Measurements from ENCODE around the gene PGBD4.

The PGBD4 gene

DNA sequence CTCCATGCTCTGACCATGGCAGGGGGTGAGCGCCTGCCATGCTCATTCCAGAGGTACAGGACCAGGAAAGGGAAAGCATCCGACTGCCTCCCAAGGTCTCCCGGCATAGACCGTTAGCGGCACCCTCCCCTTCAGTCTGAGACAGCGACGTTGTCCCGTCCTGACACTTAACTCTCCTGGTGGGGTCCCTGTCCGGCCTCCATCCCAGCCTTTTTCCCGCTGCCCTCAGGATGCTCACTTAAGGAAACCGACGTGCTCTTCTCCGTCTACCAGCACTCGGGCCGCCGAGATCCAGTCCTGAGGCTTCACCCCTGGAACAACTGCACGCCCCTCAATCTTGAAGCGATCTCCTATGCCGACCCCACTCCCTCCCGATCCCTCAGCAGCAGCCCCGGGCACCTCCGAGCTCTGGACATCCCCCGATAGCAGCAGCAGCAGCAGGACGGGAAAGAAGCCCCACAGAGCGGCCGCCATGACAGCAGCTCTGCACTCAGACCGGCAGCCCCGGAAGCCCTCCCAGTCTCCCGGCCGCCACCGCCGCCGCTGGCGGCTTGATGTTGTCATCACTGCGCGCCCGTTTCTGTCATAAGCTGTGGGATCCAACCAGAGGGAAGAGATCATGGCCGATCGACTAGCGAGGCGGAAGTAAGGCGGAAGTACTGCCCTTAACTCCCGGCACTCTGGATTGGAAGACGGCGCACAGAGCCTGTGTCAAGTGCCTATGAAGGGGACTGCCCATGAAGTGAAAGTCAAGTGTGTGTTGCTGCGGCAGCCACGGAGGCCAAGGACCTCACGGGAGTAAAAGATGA lies at the start of gene PGBD4, which contains the start of gene EMC7:
Gene PGBD4 (plus strand): TSS at position 718 of the 809 bp plus-strand sequence. CDS start 449 bp downstream, outside the sequence.
Gene EMC7 (minus strand): TSS at position 497 of the 809 bp plus-strand sequence. CDS start 23 bp downstream, at position 474.
- DNase-seq = peak; percentile 91

DNA sequence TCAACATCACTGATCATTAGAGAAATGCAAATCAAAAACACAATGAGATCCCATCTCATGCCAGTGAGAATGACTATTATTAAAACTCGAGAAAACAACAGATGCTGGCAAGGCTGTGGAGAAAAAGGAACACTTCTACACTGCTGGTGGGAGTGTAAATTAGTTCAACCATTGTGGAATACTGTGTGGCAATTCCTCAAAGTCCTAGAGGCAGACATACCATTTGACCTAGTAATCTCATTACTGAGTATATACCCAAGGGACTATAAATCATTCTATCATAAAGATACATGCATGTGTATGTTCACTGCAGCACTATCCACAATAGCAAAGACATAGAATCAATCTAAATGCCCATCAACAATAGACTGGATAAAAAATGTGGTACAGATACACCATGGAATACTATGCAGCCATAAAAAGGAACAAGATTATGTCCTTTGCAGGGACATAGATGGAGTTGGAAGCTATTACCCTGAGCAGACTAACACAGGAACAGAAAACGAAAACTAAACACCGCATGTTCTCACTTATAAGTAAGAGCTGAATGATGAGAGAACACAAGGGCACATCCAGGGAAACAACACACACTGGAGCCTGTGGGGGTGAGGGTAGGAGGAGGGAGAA lies 47.7 kb upstream of the PGBD4 start:
- no peak for DNase-seq

DNA sequence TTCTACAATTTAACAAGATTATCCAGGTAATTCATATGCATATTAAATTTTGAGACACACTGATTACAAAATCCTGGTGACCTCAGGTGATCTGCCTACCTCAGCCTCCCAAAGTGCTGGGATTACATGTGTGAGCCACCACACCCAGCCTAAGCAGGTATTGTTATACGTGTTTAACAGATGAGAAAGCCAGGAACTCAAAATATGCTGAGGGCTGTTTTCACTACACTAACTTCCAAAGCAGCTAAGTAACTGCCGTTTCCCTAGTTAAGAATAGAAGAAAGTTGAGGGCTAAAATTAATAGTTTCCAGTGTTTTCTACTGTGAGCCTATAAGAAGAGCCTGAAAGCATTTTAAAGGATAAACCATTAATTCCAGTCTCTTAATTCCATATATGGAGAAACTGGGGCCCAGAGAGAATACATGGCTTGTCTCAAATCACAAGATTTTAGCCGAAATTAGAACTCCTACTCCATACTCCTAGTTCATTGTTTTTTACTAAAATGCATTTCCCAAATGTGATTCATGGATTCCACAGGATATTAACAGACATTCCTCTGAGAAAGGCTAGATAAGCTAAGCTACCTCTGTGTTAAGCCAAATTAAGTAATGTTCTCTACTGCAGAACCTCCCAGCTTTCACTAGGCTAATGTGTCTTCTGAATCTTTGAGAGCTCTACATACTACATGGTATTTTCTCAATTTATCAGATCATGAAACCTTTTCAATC lies 45.9 kb upstream of the PGBD4 start:
- no peak for DNase-seq

DNA sequence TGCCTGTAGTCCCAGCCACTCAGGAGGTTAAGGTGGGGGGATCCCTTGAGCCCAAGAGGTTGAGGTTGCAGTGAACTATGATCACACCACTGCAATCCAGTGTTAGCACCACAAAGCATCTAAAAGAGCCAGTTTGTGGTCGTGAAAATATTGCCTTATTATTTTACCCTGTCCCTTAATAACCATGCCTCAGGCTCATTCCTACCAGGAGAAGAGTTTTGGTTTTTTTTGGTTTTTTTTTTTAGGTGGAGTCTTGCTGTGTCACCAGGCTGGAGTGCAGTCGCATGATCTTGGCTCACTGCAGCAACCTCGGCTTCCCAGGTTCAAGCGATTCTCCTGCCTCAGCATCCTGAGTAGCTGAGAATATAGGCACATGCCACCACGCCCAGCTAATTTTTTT lies 45.0 kb upstream of the PGBD4 start:
- no peak for DNase-seq

DNA sequence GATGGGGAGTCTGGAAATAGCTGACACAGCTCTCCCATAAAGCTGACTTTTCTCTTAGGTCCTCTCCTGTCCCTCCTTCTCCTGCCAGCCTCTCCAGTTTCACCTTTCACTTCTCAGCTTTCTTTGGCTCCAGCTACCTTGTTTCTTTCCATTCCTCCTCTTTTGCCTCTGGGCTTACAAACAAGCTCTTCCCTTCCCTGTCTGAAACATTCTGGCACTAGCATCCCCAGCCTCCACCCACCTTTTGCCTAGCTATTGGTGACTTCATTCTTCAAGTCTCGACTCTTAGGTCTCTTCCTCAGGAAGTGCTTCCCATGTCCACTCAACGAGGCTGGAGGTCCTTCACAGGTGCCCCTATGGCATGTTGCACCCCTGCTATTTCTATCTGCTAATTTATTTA lies 42.4 kb upstream of the PGBD4 start:
- no peak for DNase-seq

DNA sequence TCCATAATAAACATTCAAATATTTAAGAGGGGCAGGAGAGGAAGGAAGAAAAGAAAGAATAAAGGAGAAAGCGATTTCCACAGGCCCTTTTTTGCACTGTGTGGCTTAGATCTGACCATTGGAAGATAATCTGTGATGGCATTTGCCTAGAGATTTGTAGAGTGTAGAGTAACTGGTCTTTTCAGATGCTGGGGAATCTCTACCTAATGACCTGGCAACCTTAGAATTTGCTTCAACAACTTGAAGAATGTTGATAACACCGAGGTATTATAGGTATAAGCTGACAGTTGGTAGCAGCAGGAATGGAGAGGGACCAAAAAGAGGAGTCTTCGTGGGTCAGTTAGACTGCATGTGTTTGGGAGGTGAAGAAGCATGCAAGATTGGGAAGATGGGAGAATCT lies 41.9 kb upstream of the PGBD4 start:
- DNase-seq = no peak

DNA sequence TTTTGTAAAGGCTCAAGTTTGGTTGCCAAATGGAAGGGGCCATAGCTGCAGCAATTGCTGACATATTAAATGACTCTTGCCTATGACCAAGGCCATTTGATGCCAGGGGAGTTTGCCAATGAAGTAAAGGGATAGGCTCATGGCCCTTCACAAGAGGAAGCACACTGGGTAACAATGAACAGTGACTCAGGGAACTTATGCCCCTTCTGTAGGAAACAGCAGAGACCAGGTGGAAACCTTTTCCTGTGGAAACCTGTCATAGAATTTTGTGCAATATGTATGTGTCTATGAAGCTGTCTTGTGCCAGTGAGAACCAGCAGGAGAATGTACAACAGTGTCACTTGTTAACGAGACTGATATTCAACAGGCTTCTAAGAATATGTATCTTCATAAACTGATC lies 37.4 kb upstream of the PGBD4 start:
- no peak for DNase-seq

DNA sequence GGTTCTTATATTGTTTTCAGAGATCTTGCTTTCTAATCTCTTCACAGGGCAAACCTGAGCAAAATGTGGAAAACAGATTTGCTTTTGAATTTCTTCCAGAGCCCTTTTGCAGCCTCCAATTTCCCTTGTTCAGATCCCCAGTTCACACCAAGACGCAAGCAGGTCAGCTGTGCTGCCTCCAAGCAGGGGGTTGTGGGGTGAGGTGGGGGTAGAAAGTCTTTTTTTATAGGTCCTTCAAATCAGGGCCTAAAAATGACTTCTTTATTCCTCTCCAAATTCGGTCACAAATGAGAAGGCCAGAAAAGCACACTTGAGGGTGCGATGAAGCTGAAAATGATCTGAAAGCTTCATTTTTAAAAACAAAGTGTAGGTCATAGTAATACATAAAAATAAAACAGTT lies 36.6 kb upstream of the PGBD4 start:
- DNase-seq = no peak

DNA sequence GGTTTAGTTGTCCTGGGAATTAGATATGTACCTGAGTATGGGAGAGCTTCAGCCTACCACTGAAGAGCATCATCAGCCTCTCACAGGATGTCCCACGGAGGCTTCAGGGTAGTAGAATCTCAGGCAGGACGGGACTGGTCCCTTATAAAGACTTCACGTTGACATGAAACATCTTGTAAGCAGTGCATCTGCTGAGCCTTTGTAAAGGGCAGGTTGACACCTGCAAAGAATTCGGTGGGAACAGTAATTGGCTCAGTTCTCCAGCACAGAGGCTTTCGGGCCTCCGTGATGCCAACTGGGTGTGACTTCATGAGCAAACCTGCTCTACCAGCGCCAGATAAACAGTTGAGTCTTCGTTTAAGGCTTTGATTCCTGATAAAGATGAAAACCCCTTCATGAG lies 35.9 kb upstream of the PGBD4 start:
- DNase-seq = no peak

DNA sequence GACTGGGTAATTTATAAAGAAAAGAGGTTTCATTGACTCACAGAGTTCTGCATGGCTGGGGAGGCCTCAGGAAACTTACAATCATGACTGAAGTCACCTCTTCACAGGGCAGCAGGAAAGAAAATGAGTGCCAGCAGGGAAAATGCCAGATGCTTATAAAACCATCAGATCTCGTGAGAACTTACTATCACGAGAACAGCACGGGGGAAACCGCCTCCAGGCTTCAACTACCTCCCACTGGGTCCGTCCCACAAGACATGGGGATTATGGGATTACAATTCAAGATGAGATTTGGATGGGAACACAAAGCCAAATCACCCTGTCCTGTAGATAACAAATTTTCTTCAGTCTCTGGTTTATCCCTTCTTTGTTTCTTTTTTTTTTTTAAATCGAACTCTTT lies 31.9 kb upstream of the PGBD4 start:
- no peak for DNase-seq

DNA sequence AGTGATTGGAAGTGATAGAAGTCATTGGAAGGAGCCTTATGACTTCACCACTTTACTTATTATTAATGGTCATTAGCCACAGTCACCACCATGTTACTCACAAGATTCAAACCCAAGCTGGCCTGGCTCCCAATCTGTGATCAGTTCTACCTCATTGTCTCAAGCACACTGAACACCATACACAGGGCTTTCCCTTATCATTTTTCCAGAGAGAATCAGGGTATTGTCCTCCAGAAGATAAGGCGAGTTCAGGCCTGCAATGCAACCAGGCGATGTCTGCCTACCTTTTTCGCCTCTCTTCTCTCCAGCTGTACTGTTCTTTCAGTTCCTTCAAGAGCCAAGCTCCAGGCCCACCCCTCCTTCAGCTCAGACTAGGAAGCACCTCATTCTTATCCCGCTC lies 25.1 kb upstream of the PGBD4 start:
- DNase-seq = no peak

DNA sequence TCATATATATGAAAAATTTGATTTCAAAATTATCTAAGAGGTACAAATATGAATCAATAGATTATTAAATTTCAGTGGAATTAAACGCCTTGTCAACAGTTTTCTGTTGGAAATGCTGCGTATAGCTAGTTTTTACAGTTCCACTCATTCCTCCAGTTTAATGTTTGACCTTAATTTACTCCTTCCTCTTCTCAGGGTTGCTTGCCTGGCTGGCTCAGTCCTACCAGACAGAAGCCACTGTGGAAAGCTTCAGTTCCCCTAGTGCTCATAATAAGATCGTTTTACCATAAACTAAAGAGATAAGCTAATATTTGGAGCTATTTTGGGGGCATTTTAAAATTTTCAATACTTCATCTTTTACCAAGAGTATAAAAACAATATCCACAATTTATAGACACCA lies 23.0 kb upstream of the PGBD4 start:
- no peak for DNase-seq

DNA sequence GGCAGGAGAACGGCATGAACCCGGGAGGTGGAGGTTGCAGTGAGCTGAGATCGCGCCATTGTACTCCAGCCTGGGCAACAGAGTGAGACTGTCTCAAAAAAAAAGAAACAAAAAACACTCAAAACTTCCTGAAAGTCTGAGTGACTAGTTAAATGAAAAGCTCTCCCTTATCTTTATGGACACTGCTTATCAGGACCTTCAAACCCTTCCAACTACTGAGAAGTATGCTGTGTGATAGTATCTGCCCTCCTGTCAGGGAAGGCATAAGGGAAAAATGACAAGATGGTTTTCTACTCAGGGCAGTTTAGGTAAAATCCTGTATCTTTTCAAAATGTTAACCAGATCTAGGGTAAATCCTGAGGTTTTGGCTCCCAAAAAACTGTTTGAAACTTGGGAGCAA lies 22.0 kb upstream of the PGBD4 start:
- DNase-seq = no peak

DNA sequence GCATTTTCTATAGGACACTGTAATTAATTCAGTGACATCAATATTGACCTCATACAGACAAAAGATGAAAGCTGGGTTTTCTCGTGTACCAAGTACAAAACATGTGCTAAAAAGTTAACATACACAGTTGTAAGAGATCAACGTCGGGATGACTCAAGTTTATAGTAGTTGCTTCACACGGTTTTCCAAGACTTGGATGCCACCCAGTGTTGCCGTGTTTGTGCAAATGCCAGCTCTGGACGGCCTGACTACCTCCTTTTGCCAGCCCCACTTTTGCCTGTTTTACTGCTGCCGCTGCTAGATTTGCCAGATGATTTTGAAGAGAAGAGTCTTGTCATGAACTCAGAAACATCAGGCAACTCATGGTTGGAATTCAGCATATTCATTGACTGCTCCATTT lies 17.8 kb upstream of the PGBD4 start:
- no peak for DNase-seq

DNA sequence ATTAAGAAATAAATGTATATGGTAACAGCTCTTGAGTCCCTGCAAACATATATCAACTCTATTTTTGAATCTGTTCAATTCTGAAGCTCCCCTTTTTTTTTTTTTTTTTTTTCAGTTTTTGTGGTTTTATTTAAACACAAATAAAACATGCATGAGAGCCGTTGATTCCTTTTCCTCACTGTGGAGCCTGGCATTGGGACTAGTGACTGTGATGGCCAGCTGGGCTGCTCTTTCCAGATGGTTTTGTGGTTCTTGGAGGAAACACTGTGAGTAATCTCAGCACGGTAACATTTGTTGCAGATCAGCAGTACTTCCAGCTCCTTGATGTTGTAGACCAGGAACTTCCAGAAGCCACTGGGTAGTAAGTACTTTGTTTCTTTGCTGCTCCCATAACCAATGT lies 16.1 kb upstream of the PGBD4 start:
- no peak for DNase-seq

DNA sequence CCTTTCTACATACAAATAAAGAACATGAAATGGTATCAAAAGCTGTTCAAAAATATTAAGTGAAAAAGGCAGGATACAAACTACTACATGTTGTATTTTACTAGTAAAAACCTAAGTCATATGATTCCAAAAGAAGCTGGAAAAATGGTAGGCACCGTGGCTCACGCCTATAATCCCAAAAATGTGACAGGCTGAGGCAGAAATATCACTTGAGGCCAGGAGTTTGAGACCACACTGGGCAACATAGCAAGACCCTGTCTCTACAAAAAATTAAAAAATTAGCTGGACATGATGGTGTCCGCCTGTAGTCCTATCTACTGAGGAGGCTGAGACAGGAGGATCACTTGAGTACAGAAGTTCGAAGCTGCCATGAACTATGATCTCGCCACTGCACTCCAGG lies 2.0 kb upstream of the PGBD4 start:
- no peak for DNase-seq

DNA sequence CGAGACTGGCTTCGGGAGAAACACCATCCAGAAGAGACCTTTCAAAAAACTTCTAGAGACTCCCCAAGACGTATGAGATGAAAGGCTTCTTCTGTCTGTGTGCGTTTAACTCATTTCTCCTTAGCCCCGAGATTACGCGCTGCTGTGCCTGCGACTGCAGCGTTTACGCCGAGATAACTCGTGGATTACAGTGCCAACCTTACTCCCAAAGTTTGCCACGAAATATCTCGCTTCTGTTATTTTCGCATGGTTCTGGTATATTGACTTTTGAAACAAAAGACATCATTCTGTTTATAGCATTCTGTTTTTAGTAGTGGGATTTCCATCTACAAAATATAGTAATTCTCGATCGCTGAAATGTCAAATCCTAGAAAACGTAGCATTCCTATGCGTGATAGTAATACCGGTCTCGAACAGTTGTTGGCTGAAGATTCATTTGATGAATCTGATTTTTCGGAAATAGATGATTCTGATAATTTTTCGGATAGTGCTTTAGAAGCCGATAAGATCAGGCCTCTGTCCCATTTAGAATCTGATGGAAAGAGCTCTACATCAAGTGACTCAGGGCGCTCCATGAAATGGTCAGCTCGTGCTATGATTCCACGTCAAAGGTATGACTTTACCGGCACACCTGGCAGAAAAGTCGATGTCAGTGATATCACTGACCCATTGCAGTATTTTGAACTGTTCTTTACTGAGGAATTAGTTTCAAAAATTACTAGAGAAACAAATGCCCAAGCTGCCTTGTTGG lies 467 bp downstream of the PGBD4 start:
- DNase-seq = no peak

DNA sequence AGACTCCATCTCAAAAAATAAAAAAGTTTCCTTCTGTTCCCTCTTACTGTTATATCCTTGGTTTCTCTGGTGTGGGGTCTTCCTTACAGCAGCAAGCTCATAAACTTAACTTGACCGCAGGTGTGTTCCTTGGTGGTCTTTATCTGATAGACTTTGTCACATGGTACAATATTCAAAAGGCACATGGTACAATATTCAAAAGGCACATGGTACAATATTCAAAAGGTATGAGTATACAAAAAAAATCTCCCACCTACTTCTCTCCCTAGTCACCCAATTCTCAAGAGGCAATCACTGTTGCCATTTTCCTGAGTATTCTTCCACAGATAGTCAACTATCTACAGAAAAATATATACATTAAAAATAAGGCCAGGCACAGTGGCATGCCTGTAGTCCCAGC lies 4.5 kb downstream of the PGBD4 start:
- DNase-seq = no peak

DNA sequence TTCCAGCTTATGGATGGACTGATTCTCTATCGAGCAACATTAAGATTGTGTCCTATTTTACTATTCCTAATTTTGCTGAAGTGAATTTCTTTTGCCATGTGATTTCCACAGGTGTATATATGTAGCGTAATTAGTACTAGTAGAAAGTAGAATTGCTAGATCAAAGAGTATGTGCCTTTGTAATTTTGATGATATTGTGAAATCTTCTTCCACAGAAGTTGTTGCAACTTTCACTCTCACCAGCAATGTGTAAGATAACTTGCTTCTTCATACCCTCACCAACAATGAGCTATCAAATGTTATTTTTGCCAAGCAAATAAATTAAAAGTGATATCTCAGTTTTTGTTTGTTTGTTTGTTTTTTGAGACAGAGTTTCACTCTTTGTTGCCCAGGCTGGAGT lies 5.4 kb downstream of the PGBD4 start:
- DNase-seq = no peak

DNA sequence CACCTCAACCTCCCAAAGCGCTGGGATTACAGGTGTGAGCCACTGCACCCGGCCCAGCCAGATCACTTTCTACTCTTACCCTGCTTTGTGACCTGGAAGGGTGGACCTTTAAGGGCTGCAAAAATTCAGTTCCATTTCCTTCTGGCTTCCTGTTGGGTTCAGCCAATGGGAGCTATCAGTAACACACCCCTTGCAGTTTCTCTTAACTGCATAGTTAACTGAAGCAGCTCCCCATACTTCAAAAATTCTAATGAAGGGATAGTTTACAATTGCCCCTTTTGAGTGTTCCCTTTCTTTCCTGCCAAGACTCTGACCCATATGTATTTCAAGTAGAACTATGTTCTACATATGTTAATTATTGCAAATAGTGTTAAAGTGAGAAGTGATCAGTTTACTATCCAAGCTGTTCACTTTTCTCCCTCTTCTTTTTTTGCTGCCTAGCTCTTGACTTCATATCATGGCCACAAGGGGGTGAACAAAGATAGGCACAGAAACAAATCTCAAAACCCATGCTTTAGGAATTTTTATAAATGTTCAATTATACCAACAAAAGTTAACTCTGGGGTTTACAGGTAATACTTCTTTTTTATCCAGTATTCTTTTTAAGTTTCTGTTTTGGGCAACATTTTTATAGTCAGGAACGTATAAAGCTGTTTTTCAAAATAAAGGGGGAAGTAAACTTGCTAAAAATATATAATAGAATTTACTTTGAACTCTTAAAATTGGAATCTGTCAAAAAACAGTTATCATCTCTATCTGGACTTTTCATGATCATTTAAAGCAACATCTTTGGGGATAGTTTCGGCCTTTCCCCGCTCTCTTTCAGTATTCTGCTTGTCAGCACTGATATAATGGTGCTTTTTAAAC lies 8.1 kb downstream of the PGBD4 start:
- DNase-seq = no peak

DNA sequence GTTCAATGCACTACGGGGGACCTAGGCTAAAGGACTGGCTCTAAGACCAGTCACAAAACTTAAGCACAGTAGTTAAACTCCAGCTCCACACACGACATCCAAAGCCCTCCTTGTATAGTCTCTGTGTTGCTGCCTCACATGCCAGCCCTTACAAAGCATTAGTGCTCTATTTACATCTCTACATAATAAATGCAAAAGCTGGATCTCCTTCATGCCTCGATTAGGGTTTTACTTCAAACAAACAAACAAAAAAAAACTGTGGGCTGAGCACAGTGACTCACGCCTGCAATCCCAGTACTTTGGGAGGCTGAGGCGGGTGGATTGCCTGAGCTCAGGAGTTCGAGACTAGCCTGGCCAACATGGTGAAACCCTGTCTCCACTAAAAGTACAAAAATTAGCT lies 9.6 kb downstream of the PGBD4 start:
- no peak for DNase-seq

DNA sequence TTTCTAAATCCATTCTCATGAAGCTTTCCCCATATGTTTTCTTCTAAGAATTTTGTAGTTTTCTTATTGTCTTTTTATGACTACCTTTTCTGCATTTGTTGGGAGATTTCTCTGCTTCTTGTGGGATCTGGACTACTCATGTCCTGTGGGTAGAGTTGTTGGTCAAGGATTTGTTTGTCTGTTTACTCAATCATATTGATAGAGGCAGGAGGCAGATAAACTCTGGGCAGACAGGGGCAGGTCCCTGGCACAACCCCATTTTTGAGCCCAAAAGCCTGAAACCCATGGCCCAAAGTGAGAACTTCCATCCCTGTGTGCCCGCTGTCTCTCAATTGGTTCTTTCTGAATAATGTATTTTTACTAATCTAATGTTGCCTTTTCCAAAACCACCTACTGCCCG lies 12.3 kb downstream of the PGBD4 start:
- no peak for DNase-seq
